Fibroblast of the aortic adventitia (primary cell): ENCODE data around the gene TMEM115. TPM values are rescaled to one million over a fixed set of nuclear protein-coding genes. Genes with fewer than 3 reads are reported as not detected.
A peak's percentile ranks its signal among the peaks of the same experiment; 100 is the strongest.

Experiments used
- DNase-seq: peaks from one replicate; pipeline ENCODE4 v3.0.0-alpha.2; 2010; ENCODE audit warnings: low read depth
- H3K4me3 ChIP-seq: 2 replicates; pipeline ENCODE4 v1.5.1; 2011; ENCODE audit warnings: low read depth, mild to moderate bottlenecking, control low read depth, low read length, moderate library complexity
- CTCF ChIP-seq: IDR thresholded peaks from 2 replicates; pipeline ENCODE4 v1.5.1; 2011; ENCODE audit warnings: mild to moderate bottlenecking, low read length, control low read depth, inconsistent platforms; ENCODE audit not compliant: insufficient read depth
- total RNA-seq: library from RNA; depleted of rRNA; stranded (reverse); fragments of >200 nt; gene quantifications from 2 replicates; pipeline ENCODE4 v1.2.3, GENCODE V29; 2012; ENCODE audit warnings: low replicate concordance

The TMEM115 gene
- total RNA-seq, 1 donor = 47.9 TPM

- no peak for DNase-seq
- peak within 1 kb of the TSS; percentile 84 for H3K4me3 ChIP-seq
- TF ChIP-seq CTCF = no peak
Observed at GRCh38 chr3:50322386-50323091, 36.8 kb downstream of the TMEM115 start, which contains the start of gene HYAL2. HYAL2 (minus strand) TSS chr3:50322745; CDS start chr3:50320489, 2,256 bp downstream.

- DNase-seq = no peak
- H3K4me3 ChIP-seq = peak overlapping the region; percentile 84
- no peak for TF ChIP-seq CTCF
Observed at GRCh38 chr3:50322115-50322385, 37.3 kb downstream of the TMEM115 start.

- peak; percentile 84 for DNase-seq
- H3K4me3 ChIP-seq = peak overlapping the region; percentile 84
- TF ChIP-seq CTCF = peak; percentile 43
Observed at GRCh38 chr3:50321336-50322114, 37.8 kb downstream of the TMEM115 start.

GRCh38 chr3:50320853-50321335 lies 38.4 kb downstream of the TMEM115 start:
- peak overlapping the region; percentile 84 for H3K4me3 ChIP-seq
- no peak for TF ChIP-seq CTCF
- peak; percentile 48 for DNase-seq

GRCh38 chr3:50319894-50320625 lies 39.3 kb downstream of the TMEM115 start:
- no peak for TF ChIP-seq CTCF
- DNase-seq = no peak
- peak overlapping the region; percentile 84 for H3K4me3 ChIP-seq

- no peak for TF ChIP-seq CTCF
- DNase-seq = no peak
- H3K4me3 ChIP-seq = no peak overlapping the region
Observed at GRCh38 chr3:50319181-50319893, 40.0 kb downstream of the TMEM115 start.
